GM12874 (cell line): ENCODE results near the gene LPP.

Experiments
- TF ChIP-seq, protein P1 (sequence below): IDR thresholded peaks from 2 replicates; pipeline ENCODE4 v1.5.1; 2011; ENCODE audit warnings: low read depth, mild to moderate bottlenecking, control low read depth, low read length, moderate library complexity; ENCODE audit not compliant: insufficient read depth

The LPP gene

DNA sequence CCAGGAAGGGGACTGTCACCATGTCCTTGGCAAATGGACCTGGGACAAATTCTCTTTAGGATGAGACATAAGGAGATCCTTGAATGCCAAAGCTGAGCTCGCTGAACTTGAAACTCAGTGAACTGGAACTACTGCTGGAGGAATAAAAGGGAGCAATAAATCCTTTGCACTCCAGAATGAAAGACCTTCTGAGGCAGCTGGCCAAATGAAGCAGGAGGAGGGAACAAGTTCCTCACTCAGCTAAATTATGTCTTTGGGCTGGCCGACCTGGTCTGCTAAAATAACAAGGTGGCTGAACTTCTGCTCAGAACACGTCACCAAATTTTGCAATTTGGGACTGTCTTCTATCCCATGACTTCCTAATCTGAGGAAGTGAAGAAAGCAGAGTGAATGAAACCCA is 314.7 kb downstream of the LPP start:
- TF ChIP-seq, protein P1, sequence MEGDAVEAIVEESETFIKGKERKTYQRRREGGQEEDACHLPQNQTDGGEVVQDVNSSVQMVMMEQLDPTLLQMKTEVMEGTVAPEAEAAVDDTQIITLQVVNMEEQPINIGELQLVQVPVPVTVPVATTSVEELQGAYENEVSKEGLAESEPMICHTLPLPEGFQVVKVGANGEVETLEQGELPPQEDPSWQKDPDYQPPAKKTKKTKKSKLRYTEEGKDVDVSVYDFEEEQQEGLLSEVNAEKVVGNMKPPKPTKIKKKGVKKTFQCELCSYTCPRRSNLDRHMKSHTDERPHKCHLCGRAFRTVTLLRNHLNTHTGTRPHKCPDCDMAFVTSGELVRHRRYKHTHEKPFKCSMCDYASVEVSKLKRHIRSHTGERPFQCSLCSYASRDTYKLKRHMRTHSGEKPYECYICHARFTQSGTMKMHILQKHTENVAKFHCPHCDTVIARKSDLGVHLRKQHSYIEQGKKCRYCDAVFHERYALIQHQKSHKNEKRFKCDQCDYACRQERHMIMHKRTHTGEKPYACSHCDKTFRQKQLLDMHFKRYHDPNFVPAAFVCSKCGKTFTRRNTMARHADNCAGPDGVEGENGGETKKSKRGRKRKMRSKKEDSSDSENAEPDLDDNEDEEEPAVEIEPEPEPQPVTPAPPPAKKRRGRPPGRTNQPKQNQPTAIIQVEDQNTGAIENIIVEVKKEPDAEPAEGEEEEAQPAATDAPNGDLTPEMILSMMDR = no peak

DNA sequence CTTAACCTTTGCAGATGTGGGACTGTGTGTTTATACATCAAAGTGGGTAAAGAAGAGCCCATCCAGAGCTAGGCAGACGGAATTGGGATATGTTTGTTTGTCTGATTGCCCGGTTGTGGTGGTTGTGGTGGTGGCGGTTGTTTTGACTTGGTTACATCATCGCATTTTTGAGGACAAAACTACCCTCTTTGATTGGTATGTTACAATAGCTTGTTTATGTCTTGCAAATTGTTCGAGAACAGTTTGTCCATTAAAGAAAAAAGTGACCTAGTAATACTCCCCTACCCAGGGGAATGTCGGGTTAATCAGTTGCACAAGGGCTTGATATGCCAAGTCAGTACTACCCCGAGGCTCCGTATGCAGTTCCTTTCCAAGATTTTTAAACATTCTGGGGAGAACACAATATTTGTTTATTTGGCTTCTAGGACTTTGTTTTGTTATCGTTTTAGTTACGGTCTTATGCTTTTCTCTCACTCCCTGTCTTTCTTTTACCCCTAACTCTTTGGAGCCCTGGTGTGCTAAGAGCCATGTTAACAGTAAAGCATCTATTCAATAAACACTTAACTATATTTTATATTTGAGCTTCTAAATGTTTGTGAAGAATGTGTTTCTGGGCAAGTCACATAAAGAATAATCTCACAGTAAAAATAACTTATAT is 315.4 kb downstream of the LPP start:
- TF ChIP-seq, protein P1 = no peak

DNA sequence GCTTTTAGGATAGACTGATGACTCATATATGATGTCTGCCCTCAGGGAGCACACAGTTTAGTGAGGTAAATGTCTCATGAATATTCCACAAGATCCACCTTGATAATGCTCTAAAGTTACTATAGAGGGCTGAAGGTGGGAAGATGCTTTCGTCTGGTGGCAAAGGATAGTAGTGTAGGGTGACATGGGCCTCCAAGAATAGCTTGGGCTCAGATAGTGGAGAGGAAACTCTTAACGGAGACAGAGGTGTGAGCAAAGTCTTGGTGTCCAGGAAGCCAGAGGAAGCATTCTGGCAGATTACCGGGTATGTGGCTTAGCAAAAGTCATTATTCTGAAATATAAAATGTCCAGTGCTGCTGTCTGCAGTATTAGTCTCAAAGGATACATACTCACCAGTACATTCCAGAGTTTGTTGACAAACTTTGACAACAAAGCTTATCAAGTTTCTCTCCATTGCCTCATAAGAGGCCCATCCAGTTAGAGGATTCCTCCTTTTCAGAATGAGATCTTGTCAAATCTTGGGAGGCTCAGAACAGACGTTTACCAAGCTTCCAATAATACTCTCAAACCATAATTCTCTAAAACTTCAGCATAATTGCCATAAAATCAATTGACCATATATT is 316.7 kb downstream of the LPP start:
- TF ChIP-seq, protein P1 = no peak

DNA sequence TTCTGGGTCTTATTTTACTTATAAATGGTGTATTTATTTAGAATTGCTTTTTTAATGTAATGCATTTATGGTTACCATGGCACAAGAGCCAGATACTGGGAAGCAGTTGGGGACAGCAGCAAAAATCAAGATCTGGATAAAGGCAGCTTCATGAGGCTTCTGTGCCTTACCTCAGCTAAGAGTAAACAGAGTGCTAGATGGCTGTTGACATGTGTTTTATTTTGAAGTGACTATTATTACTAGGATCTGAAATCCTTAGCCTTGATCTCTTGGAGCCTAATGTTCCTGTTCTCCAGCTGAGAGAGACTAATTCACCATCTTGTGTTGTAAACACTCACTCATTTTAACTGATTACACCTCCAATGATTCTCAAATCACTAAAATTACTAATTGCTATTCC is 317.8 kb downstream of the LPP start:
- TF ChIP-seq, protein P1 = no peak

DNA sequence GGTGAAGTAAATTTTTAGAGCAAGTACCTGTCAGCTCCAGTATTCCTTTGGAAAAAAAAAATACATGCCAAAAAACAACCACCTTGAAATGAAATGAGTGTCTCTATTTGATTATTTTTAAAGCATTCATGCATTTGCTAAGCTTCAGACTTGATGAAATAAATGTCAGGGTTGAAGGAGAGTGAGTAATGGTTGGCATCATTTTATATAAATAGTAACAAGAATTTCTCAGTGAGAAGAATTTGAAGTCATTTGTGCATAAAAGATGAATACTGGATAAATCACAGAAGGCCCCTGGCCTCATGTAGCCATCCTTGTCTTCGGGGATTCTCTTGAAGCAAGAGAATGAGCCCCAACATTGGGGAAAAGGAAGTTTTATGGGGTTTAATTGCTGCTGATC is 318.4 kb downstream of the LPP start:
- TF ChIP-seq, protein P1 = no peak

DNA sequence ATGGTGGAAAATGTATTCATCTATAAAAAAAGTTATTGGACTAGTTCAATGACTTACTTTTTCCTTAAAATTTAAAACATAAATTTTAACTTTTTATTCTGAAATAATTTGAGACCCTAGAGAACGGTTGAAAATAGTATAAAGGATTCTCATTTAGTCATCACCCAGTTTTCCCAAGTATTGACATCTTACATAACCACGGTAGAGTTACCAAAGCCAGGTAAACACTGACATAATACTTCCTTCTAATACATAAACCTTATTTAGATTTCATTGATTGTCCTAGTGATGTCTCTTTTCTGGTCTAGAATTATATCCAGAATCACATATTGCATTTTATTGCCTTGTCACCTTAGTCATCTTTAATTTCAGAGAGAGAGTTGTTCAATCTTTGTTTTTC is 319.1 kb downstream of the LPP start:
- TF ChIP-seq, protein P1 = no peak

DNA sequence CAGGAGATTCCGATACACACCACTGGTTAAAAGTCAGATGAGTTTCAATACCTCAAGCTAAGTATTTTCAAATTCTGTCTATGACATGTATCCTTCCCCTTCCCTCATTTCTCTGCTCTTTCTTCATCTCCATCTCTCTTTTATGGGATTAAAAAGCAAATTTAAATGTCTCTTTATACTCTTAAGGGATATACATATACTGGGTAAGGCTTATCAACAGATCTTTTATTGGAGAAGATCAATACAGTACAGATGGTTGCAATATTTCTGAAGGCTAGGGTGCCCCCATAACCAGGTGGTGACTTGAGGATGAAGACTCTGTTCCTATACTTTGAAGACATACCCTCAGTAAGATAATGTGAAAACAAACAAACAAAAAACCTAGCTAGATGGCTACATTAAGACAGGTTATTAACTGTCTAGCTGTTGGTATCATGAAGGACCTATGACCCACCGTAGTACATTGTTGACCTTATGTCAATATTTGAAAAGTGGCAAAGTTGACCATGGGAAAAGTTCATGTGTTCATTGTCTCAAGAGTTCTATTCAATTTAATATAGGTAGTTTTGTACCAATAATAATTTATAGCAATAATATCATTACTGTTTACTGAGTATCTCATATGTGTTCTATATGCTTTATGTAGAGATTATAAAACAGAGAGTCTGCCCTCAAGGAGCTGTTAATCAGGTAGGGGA is 319.8 kb downstream of the LPP start:
- TF ChIP-seq, protein P1 = no peak
